WTC11 (cell line): ENCODE measurements around the gene MKI67. TPM values are rescaled to one million over a fixed set of nuclear protein-coding genes. Genes with fewer than 3 reads are reported as not detected.

Experiments used
- ATAC-seq: fragments of 200-7000 bp; cut with Tn5 transposase; 2 replicates; pipeline ENCODE4 v1.10.0; 2021; ENCODE audit warnings: mild to moderate bottlenecking, moderate library complexity
- CTCF ChIA-PET: fragments of 300-600 bp; sonication (Branson Sonifier 250); formaldehyde crosslinking; loops from one replicate; lab custom pipeline; 2021; ENCODE audit warnings: antibody characterized with exemption; lab: Charles Lee
- POLR2A ChIA-PET: fragments of 350-600 bp; sonication (Branson Sonifier 250); formaldehyde crosslinking; loops from one replicate; lab custom pipeline; 2021; ENCODE audit warnings: antibody characterized with exemption; lab: Charles Lee
- DNase-seq: peaks from one replicate; pipeline ENCODE4 v3.0.0; 2021; ENCODE audit warnings: low spot score
- H3K27ac Mint-ChIP-seq: 2 replicates; pipeline ENCODE4 v1.8.0; 2021; ENCODE audit warnings: mixed read lengths
- H3K27me3 Mint-ChIP-seq: 2 replicates; pipeline ENCODE4 v1.8.0; 2021; ENCODE audit warnings: low read depth, mild to moderate bottlenecking, moderate library complexity, mixed read lengths
- H3K36me3 Mint-ChIP-seq: 2 replicates; pipeline ENCODE4 v1.8.0; 2021; ENCODE audit warnings: mixed read lengths
- H3K4me1 Mint-ChIP-seq: 2 replicates; pipeline ENCODE4 v1.8.0; 2022; ENCODE audit warnings: mixed read lengths
- H3K4me3 Mint-ChIP-seq: 2 replicates; pipeline ENCODE4 v1.8.0; 2021; ENCODE audit warnings: mild to moderate bottlenecking, moderate library complexity, mixed read lengths
- H3K9me3 Mint-ChIP-seq: 2 replicates; pipeline ENCODE4 v1.8.0; 2021; ENCODE audit warnings: mixed read lengths
- ATF2 ChIP-seq: sonication (generic); formaldehyde crosslinking; IDR thresholded peaks from 2 replicates; pipeline ENCODE4 v1.8.1; 2022; ENCODE audit warnings: low read depth, missing genetic modification reagents, borderline replicate concordance
- CBFB ChIP-seq: sonication (generic); formaldehyde crosslinking; IDR thresholded peaks from 2 replicates; pipeline ENCODE4 v1.8.1; 2022; ENCODE audit warnings: mild to moderate bottlenecking, low read depth, missing genetic modification reagents
- CREB1 ChIP-seq: sonication (generic); formaldehyde crosslinking; IDR thresholded peaks from 2 replicates; pipeline ENCODE4 v1.8.0; 2023; ENCODE audit warnings: mild to moderate bottlenecking, missing genetic modification reagents
- CTCF ChIP-seq: fragments of 200-600 bp; IDR thresholded peaks from 2 replicates; pipeline ENCODE4 v1.8.0; 2022; ENCODE audit warnings: antibody characterized with exemption
- ESRRA ChIP-seq: sonication (generic); formaldehyde crosslinking; IDR thresholded peaks from 2 replicates; pipeline ENCODE4 v1.8.1; 2022; ENCODE audit warnings: mild to moderate bottlenecking, missing genetic modification reagents, borderline replicate concordance
- FOXP1 ChIP-seq: sonication (generic); formaldehyde crosslinking; IDR thresholded peaks from 2 replicates; pipeline ENCODE4 v1.8.0; 2022; ENCODE audit warnings: missing genetic modification reagents, mild to moderate bottlenecking, moderate library complexity, borderline replicate concordance
- GRHL2 ChIP-seq: fragments of 250-450 bp; sonication (Bioruptor Pico); IDR thresholded peaks from 2 replicates; pipeline ENCODE4 v1.8.0; 2022; ENCODE audit warnings: mild to moderate bottlenecking, moderate library complexity; ENCODE audit not compliant: insufficient replicate concordance, severe bottlenecking
- MYBL2 ChIP-seq: sonication (generic); formaldehyde crosslinking; IDR thresholded peaks from 2 replicates; pipeline ENCODE4 v1.8.1; 2023; ENCODE audit warnings: mild to moderate bottlenecking, moderate library complexity, missing genetic modification reagents
- NR2C2 ChIP-seq: sonication (generic); formaldehyde crosslinking; IDR thresholded peaks from 2 replicates; pipeline ENCODE4 v1.8.0; 2022; ENCODE audit warnings: mild to moderate bottlenecking, missing genetic modification reagents
- RORB ChIP-seq: fragments of 250-450 bp; sonication (Bioruptor Pico); IDR thresholded peaks from 2 replicates; pipeline ENCODE4 v1.9.0; 2021; ENCODE audit warnings: mild to moderate bottlenecking
- SMAD3 ChIP-seq: sonication (generic); formaldehyde crosslinking; IDR thresholded peaks from 2 replicates; pipeline ENCODE4 v1.8.0; 2022; ENCODE audit warnings: missing genetic modification reagents, mild to moderate bottlenecking, borderline replicate concordance
- SOX15 ChIP-seq: fragments of 250-450 bp; sonication (Bioruptor Pico); IDR thresholded peaks from 2 replicates; pipeline ENCODE4 v1.9.0; 2021; ENCODE audit warnings: mild to moderate bottlenecking
- ZNF121 ChIP-seq: sonication (generic); formaldehyde crosslinking; IDR thresholded peaks from 2 replicates; pipeline ENCODE4 v1.8.0; 2023; ENCODE audit warnings: missing genetic modification reagents
- ZNF219 ChIP-seq: sonication (generic); formaldehyde crosslinking; IDR thresholded peaks from 2 replicates; pipeline ENCODE4 v1.8.0; 2023; ENCODE audit warnings: missing genetic modification reagents, mild to moderate bottlenecking, borderline replicate concordance
- ZNF532 ChIP-seq: fragments of 250-450 bp; sonication (Bioruptor Pico); IDR thresholded peaks from 2 replicates; pipeline ENCODE4 v1.9.0; 2021; ENCODE audit warnings: mild to moderate bottlenecking, borderline replicate concordance
- total RNA-seq: library from RNA; stranded (reverse); gene quantifications from 3 replicates; pipeline ENCODE4 v1.2.3, GENCODE V29; 2021
- TF ChIP-seq, protein P1 (sequence below): fragments of 250-450 bp; sonication (Bioruptor Pico); IDR thresholded peaks from 2 replicates; pipeline ENCODE4 v1.8.0; 2021; ENCODE audit warnings: mild to moderate bottlenecking
- TF ChIP-seq, protein P2 (sequence below): sonication (generic); formaldehyde crosslinking; IDR thresholded peaks from 2 replicates; pipeline ENCODE4 v1.8.1; 2023; ENCODE audit warnings: mild to moderate bottlenecking, missing genetic modification reagents, moderate library complexity
- TF ChIP-seq, protein P3 (sequence below): sonication (generic); formaldehyde crosslinking; IDR thresholded peaks from 2 replicates; pipeline ENCODE4 v1.8.0; 2023; ENCODE audit warnings: mild to moderate bottlenecking, missing genetic modification reagents
- TF ChIP-seq, protein P4 (sequence below): sonication (generic); formaldehyde crosslinking; IDR thresholded peaks from 2 replicates; pipeline ENCODE4 v1.8.1; 2023; ENCODE audit warnings: mild to moderate bottlenecking, moderate library complexity, missing genetic modification reagents

MKI67 gene
- total RNA-seq, 1 experiment from 2014 or later: 118 TPM

GRCh38 chr10:128051548-128051947 lies 74.7 kb downstream of the MKI67 start:
- Mint-ChIP-seq H3K36me3 (no peaks in the 10 kb centered on the region), H3K4me3 (no peak overlapping the region), H3K9me3 (no peaks in the 10 kb centered on the region), H3K27ac (no peak overlapping the region), H3K27me3 (no peaks in the 10 kb centered on the region), H3K4me1 (peaks cover 9% of the 10 kb centered on the region)
- DNase-seq: no peak
- TF ChIP-seq ESRRA (no peak), MYBL2 (CRISPR knock-in tag) (no peak), ZNF121 (CRISPR knock-in tag) (no peak), ATF2 (CRISPR knock-in tag) (no peak), ZNF532 (no peak), CBFB (no peak), SOX15 (no peak), NR2C2 (CRISPR knock-in tag) (no peak), CREB1 (no peak), FOXP1 (CRISPR knock-in tag) (no peak), GRHL2 (no peak), CTCF (no peak), SMAD3 (no peak), ZNF219 (CRISPR knock-in tag) (no peak), RORB (no peak)
- TF ChIP-seq, protein P1, sequence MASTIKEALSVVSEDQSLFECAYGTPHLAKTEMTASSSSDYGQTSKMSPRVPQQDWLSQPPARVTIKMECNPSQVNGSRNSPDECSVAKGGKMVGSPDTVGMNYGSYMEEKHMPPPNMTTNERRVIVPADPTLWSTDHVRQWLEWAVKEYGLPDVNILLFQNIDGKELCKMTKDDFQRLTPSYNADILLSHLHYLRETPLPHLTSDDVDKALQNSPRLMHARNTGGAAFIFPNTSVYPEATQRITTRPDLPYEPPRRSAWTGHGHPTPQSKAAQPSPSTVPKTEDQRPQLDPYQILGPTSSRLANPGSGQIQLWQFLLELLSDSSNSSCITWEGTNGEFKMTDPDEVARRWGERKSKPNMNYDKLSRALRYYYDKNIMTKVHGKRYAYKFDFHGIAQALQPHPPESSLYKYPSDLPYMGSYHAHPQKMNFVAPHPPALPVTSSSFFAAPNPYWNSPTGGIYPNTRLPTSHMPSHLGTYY (CRISPR knock-in tag): no peak
- TF ChIP-seq, protein P2, sequence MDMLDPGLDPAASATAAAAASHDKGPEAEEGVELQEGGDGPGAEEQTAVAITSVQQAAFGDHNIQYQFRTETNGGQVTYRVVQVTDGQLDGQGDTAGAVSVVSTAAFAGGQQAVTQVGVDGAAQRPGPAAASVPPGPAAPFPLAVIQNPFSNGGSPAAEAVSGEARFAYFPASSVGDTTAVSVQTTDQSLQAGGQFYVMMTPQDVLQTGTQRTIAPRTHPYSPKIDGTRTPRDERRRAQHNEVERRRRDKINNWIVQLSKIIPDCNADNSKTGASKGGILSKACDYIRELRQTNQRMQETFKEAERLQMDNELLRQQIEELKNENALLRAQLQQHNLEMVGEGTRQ (CRISPR knock-in tag): no peak
- TF ChIP-seq, protein P3, sequence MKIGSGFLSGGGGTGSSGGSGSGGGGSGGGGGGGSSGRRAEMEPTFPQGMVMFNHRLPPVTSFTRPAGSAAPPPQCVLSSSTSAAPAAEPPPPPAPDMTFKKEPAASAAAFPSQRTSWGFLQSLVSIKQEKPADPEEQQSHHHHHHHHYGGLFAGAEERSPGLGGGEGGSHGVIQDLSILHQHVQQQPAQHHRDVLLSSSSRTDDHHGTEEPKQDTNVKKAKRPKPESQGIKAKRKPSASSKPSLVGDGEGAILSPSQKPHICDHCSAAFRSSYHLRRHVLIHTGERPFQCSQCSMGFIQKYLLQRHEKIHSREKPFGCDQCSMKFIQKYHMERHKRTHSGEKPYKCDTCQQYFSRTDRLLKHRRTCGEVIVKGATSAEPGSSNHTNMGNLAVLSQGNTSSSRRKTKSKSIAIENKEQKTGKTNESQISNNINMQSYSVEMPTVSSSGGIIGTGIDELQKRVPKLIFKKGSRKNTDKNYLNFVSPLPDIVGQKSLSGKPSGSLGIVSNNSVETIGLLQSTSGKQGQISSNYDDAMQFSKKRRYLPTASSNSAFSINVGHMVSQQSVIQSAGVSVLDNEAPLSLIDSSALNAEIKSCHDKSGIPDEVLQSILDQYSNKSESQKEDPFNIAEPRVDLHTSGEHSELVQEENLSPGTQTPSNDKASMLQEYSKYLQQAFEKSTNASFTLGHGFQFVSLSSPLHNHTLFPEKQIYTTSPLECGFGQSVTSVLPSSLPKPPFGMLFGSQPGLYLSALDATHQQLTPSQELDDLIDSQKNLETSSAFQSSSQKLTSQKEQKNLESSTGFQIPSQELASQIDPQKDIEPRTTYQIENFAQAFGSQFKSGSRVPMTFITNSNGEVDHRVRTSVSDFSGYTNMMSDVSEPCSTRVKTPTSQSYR (CRISPR knock-in tag): no peak
- TF ChIP-seq, protein P4, sequence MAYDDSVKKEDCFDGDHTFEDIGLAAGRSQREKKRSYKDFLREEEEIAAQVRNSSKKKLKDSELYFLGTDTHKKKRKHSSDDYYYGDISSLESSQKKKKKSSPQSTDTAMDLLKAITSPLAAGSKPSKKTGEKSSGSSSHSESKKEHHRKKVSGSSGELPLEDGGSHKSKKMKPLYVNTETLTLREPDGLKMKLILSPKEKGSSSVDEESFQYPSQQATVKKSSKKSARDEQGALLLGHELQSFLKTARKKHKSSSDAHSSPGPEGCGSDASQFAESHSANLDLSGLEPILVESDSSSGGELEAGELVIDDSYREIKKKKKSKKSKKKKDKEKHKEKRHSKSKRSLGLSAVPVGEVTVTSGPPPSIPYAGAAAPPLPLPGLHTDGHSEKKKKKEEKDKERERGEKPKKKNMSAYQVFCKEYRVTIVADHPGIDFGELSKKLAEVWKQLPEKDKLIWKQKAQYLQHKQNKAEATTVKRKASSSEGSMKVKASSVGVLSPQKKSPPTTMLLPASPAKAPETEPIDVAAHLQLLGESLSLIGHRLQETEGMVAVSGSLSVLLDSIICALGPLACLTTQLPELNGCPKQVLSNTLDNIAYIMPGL (CRISPR knock-in tag): no peak
- POLR2A ChIA-PET: no interaction called here
- ATAC-seq: no peak
- CTCF ChIA-PET: interaction anchor here (5.6 kb wide), 1 partner anchor 16 kb away, joined by 50 read pairs; no protein-coding TSS in a partner anchor
